DND-41 (cell line): ENCODE measurements around the gene INPP4A.

Experiments
- EZH2 ChIP-seq: IDR thresholded peaks from 3 replicates; pipeline ENCODE4 v1.6.1; 2012; ENCODE audit warnings: borderline replicate concordance, low read depth, mild to moderate bottlenecking, moderate library complexity, low read length, inconsistent platforms; ENCODE audit not compliant: severe bottlenecking
- TF ChIP-seq, protein P1 (sequence below): IDR thresholded peaks from 2 replicates; pipeline ENCODE4 v1.5.1; 2012; ENCODE audit warnings: borderline replicate concordance, low read length, moderate library complexity, mild to moderate bottlenecking; ENCODE audit not compliant: poor library complexity, severe bottlenecking; ENCODE audit errors: extremely low read depth

DNA sequence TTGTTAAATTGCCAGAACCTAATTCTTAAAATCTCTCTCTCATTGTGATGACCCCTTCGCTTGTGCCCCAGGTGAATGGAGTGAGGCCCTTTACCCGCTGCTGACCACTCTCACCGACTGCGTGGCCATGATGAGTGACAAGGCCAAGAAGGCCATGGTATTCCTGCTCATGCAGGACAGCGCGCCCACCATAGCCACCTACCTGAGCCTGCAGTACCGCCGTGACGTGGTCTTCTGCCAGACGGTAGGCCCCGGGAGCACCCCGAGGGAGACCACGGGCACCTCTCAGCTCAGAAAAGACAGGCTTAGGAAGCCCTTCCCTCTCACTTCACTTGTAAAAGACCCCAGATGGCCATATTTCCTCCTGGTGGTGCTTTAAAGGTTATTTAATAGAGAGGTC is 118.7 kb downstream of the INPP4A start:
- TF ChIP-seq, protein P1, sequence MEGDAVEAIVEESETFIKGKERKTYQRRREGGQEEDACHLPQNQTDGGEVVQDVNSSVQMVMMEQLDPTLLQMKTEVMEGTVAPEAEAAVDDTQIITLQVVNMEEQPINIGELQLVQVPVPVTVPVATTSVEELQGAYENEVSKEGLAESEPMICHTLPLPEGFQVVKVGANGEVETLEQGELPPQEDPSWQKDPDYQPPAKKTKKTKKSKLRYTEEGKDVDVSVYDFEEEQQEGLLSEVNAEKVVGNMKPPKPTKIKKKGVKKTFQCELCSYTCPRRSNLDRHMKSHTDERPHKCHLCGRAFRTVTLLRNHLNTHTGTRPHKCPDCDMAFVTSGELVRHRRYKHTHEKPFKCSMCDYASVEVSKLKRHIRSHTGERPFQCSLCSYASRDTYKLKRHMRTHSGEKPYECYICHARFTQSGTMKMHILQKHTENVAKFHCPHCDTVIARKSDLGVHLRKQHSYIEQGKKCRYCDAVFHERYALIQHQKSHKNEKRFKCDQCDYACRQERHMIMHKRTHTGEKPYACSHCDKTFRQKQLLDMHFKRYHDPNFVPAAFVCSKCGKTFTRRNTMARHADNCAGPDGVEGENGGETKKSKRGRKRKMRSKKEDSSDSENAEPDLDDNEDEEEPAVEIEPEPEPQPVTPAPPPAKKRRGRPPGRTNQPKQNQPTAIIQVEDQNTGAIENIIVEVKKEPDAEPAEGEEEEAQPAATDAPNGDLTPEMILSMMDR: no peak
- no peak for TF ChIP-seq EZH2
